ENCODE results near the gene DNAJB13.

- TF ChIP-seq, protein P1, sequence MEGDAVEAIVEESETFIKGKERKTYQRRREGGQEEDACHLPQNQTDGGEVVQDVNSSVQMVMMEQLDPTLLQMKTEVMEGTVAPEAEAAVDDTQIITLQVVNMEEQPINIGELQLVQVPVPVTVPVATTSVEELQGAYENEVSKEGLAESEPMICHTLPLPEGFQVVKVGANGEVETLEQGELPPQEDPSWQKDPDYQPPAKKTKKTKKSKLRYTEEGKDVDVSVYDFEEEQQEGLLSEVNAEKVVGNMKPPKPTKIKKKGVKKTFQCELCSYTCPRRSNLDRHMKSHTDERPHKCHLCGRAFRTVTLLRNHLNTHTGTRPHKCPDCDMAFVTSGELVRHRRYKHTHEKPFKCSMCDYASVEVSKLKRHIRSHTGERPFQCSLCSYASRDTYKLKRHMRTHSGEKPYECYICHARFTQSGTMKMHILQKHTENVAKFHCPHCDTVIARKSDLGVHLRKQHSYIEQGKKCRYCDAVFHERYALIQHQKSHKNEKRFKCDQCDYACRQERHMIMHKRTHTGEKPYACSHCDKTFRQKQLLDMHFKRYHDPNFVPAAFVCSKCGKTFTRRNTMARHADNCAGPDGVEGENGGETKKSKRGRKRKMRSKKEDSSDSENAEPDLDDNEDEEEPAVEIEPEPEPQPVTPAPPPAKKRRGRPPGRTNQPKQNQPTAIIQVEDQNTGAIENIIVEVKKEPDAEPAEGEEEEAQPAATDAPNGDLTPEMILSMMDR (IDR thresholded peaks at IDR 0.05) = no peak
- no peak for TF ChIP-seq ATF6 (CRISPR knock-in tag; IDR thresholded peaks at IDR 0.05)
- no peak for TF ChIP-seq HMGXB4 (CRISPR knock-in tag; IDR thresholded peaks at IDR 0.05)
- TF ChIP-seq ZNF263 (CRISPR knock-in tag; IDR thresholded peaks at IDR 0.05; ENCODE audit: low read depth) = no peak
These were observed 60.7 kb downstream of the DNAJB13 start for GRCh38 chr11:74011360-74012073.

Measured in WTC11 (cell line).